HepG2 (cell line): ENCODE measurements around the gene BCL6B. TPM values are rescaled to one million over a fixed set of nuclear protein-coding genes. Genes with fewer than 3 reads are reported as not detected.

Experiments
- AGO2 ChIP-seq: fragments of 200-400 bp; formaldehyde crosslinking; optimal IDR thresholded peaks from 2 replicates; pipeline ENCODE3; 2017; ENCODE audit warnings: mild to moderate bottlenecking, low read depth, low read length, moderate library complexity
- ARNT2 ChIP-seq: sonication (generic); formaldehyde crosslinking; IDR thresholded peaks from 2 replicates; pipeline ENCODE4 v1.8.0; 2022; ENCODE audit warnings: mild to moderate bottlenecking, low read depth, missing genetic modification reagents, moderate library complexity
- FOSL1 ChIP-seq: sonication (generic); formaldehyde crosslinking; IDR thresholded peaks from 2 replicates; pipeline ENCODE4 v1.9.0; 2021; ENCODE audit warnings: missing genetic modification reagents, borderline replicate concordance
- HOXA7 ChIP-seq: sonication (generic); formaldehyde crosslinking; IDR thresholded peaks from 2 replicates; pipeline ENCODE4 v1.8.1; 2022; ENCODE audit warnings: mild to moderate bottlenecking, missing genetic modification reagents, moderate library complexity
- NKX3-1 ChIP-seq: sonication (generic); formaldehyde crosslinking; IDR thresholded peaks from 2 replicates; pipeline ENCODE4 v1.5.0; 2020; ENCODE audit warnings: missing genetic modification reagents
- NONO ChIP-seq, 2 experiments: fragments of 450-650 bp in 1 of 2; sonication (generic) in 1 of 2; formaldehyde crosslinking in 1 of 2; IDR thresholded peaks in 1 of 2; conservative IDR thresholded peaks in 1 of 2; 2 replicates each; pipeline versions ENCODE4 v1.6.1 to v1.8.0; 2017 to 2022; ENCODE audit warnings: mild to moderate bottlenecking in 1 of 2, missing genetic modification reagents in 1 of 2, moderate library complexity in 1 of 2
- SRSF9 ChIP-seq: fragments of 200-400 bp; formaldehyde crosslinking; IDR thresholded peaks from 2 replicates; pipeline ENCODE4 v1.6.1; 2018; ENCODE audit warnings: borderline replicate concordance, mild to moderate bottlenecking, low read depth, low read length; ENCODE audit not compliant: insufficient read depth, poor library complexity, severe bottlenecking
- ZBTB7A ChIP-seq: sonication (generic); formaldehyde crosslinking; IDR thresholded peaks from 2 replicates; pipeline ENCODE4 v1.8.0; 2022; ENCODE audit warnings: mild to moderate bottlenecking, missing genetic modification reagents
- ZBTB7B ChIP-seq: sonication (generic); formaldehyde crosslinking; IDR thresholded peaks from 2 replicates; pipeline ENCODE4 v1.4.0; 2020; ENCODE audit warnings: missing genetic modification reagents
- ZMYM2 ChIP-seq: sonication (generic); formaldehyde crosslinking; IDR thresholded peaks from 2 replicates; pipeline ENCODE4 v1.8.0; 2022; ENCODE audit warnings: mild to moderate bottlenecking, missing genetic modification reagents
- ZNF3 ChIP-seq: IDR thresholded peaks from 2 replicates; pipeline ENCODE4 v1.7.0; 2017; ENCODE audit warnings: inconsistent platforms
- ZNF317 ChIP-seq: sonication (generic); formaldehyde crosslinking; IDR thresholded peaks from 2 replicates; pipeline ENCODE4 v1.5.0; 2020; ENCODE audit warnings: mild to moderate bottlenecking, missing genetic modification reagents
- polyA plus RNA-seq, 8 experiments: library from polyadenylated mRNA; depleted of rRNA in 3 of 8; stranded (reverse) in 7 of 8; unstranded in 1 of 8; fragments of >200 nt; fragmentation: Illumina TruSeq in 4 of 8; extraction: Trizol in 4 of 8; gene quantifications; 2 replicates each; pipeline versions ENCODE4 v1.2.1 to v1.2.3, GENCODE V29; 2011 to 2016; ENCODE audit warnings: low read depth in 4 of 8, missing spikeins in 1 of 8, mixed read lengths in 1 of 8; ENCODE audit not compliant: insufficient read depth in 1 of 8
- total RNA-seq, 5 experiments: library from RNA; depleted of rRNA; stranded (reverse); fragments of >200 nt; fragmentation: Illumina TruSeq; extraction: Trizol; gene quantifications; 2 replicates each; pipeline ENCODE4 v1.2.3, GENCODE V29; 2016; ENCODE audit warnings: low read depth in 1 of 5
- TF ChIP-seq, protein P1 (sequence below): sonication (generic); formaldehyde crosslinking; conservative IDR thresholded peaks from 2 replicates; pipeline ENCODE4 v1.8.0; 2022; ENCODE audit warnings: mild to moderate bottlenecking, moderate library complexity, missing genetic modification reagents
- TF ChIP-seq, protein P2 (sequence below): sonication (generic); formaldehyde crosslinking; IDR thresholded peaks from 2 replicates; pipeline ENCODE4 v1.4.0; 2020; ENCODE audit warnings: mild to moderate bottlenecking, missing genetic modification reagents, borderline replicate concordance
- TF ChIP-seq, protein P3 (sequence below): sonication (generic); formaldehyde crosslinking; IDR thresholded peaks from 2 replicates; pipeline ENCODE4 v1.4.0; 2020; ENCODE audit warnings: mild to moderate bottlenecking, missing genetic modification reagents
- TF ChIP-seq, protein P4 (sequence below): IDR thresholded peaks from 2 replicates; pipeline ENCODE4 v1.6.1; 2016; ENCODE audit warnings: low read depth, borderline replicate concordance

BCL6B gene
- total and polyA plus RNA-seq, 2 of the 13 experiments (the other 11 are each of a cell fraction or from before 2014, with no cell fraction given) = not detected

DNA sequence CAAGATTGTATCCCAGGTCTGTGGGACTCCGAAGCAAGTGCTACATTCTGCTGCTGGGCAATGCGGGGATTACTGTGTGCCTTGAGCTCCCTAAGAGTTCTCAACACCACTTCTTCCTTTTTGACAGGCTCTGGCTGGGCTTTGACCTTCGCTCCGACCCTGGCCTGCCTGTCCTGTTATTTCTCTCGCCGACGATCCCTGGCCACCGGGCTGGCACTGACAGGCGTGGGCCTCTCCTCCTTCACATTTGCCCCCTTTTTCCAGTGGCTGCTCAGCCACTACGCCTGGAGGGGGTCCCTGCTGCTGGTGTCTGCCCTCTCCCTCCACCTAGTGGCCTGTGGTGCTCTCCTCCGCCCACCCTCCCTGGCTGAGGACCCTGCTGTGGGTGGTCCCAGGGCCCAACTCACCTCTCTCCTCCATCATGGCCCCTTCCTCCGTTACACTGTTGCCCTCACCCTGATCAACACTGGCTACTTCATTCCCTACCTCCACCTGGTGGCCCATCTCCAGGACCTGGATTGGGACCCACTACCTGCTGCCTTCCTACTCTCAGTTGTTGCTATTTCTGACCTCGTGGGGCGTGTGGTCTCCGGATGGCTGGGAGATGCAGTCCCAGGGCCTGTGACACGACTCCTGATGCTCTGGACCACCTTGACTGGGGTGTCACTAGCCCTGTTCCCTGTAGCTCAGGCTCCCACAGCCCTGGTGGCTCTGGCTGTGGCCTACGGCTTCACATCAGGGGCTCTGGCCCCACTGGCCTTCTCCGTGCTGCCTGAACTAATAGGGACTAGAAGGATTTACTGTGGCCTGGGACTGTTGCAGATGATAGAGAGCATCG lies 15.4 kb downstream of the BCL6B start (continued):
- TF ChIP-seq, protein P1, sequence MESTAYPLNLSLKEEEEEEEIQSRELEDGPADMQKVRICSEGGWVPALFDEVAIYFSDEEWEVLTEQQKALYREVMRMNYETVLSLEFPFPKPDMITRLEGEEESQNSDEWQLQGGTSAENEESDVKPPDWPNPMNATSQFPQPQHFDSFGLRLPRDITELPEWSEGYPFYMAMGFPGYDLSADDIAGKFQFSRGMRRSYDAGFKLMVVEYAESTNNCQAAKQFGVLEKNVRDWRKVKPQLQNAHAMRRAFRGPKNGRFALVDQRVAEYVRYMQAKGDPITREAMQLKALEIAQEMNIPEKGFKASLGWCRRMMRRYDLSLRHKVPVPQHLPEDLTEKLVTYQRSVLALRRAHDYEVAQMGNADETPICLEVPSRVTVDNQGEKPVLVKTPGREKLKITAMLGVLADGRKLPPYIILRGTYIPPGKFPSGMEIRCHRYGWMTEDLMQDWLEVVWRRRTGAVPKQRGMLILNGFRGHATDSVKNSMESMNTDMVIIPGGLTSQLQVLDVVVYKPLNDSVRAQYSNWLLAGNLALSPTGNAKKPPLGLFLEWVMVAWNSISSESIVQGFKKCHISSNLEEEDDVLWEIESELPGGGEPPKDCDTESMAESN (CRISPR knock-in tag) = no peak
- TF ChIP-seq NKX3-1 (CRISPR knock-in tag) (no peak), ZMYM2 (CRISPR knock-in tag) (0 out of 2 replicates have a peak, but pooled peaks have one; percentile 25), NONO (IDR thresholded peaks at IDR 0.05) (no peak), NONO (CRISPR knock-in tag; conservative IDR thresholded peaks at IDR 0.05) (no peak; the same call in 1 of the 2 replicates), FOSL1 (CRISPR knock-in tag) (no peak), ZNF317 (CRISPR knock-in tag) (no peak), SRSF9 (no peak), ZNF3 (no peak), ARNT2 (no peak), AGO2 (no peak), ZBTB7A (CRISPR knock-in tag) (peak; percentile 92), HOXA7 (CRISPR knock-in tag) (no peak), ZBTB7B (CRISPR knock-in tag) (peak; percentile 80)
- TF ChIP-seq, protein P2, sequence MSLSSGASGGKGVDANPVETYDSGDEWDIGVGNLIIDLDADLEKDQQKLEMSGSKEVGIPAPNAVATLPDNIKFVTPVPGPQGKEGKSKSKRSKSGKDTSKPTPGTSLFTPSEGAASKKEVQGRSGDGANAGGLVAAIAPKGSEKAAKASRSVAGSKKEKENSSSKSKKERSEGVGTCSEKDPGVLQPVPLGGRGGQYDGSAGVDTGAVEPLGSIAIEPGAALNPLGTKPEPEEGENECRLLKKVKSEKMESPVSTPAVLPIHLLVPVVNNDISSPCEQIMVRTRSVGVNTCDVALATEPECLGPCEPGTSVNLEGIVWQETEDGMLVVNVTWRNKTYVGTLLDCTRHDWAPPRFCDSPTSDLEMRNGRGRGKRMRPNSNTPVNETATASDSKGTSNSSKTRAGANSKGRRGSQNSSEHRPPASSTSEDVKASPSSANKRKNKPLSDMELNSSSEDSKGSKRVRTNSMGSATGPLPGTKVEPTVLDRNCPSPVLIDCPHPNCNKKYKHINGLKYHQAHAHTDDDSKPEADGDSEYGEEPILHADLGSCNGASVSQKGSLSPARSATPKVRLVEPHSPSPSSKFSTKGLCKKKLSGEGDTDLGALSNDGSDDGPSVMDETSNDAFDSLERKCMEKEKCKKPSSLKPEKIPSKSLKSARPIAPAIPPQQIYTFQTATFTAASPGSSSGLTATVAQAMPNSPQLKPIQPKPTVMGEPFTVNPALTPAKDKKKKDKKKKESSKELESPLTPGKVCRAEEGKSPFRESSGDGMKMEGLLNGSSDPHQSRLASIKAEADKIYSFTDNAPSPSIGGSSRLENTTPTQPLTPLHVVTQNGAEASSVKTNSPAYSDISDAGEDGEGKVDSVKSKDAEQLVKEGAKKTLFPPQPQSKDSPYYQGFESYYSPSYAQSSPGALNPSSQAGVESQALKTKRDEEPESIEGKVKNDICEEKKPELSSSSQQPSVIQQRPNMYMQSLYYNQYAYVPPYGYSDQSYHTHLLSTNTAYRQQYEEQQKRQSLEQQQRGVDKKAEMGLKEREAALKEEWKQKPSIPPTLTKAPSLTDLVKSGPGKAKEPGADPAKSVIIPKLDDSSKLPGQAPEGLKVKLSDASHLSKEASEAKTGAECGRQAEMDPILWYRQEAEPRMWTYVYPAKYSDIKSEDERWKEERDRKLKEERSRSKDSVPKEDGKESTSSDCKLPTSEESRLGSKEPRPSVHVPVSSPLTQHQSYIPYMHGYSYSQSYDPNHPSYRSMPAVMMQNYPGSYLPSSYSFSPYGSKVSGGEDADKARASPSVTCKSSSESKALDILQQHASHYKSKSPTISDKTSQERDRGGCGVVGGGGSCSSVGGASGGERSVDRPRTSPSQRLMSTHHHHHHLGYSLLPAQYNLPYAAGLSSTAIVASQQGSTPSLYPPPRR (CRISPR knock-in tag) = 0 out of 2 replicates have a peak, but pooled peaks have one; percentile 22
- TF ChIP-seq, protein P3, sequence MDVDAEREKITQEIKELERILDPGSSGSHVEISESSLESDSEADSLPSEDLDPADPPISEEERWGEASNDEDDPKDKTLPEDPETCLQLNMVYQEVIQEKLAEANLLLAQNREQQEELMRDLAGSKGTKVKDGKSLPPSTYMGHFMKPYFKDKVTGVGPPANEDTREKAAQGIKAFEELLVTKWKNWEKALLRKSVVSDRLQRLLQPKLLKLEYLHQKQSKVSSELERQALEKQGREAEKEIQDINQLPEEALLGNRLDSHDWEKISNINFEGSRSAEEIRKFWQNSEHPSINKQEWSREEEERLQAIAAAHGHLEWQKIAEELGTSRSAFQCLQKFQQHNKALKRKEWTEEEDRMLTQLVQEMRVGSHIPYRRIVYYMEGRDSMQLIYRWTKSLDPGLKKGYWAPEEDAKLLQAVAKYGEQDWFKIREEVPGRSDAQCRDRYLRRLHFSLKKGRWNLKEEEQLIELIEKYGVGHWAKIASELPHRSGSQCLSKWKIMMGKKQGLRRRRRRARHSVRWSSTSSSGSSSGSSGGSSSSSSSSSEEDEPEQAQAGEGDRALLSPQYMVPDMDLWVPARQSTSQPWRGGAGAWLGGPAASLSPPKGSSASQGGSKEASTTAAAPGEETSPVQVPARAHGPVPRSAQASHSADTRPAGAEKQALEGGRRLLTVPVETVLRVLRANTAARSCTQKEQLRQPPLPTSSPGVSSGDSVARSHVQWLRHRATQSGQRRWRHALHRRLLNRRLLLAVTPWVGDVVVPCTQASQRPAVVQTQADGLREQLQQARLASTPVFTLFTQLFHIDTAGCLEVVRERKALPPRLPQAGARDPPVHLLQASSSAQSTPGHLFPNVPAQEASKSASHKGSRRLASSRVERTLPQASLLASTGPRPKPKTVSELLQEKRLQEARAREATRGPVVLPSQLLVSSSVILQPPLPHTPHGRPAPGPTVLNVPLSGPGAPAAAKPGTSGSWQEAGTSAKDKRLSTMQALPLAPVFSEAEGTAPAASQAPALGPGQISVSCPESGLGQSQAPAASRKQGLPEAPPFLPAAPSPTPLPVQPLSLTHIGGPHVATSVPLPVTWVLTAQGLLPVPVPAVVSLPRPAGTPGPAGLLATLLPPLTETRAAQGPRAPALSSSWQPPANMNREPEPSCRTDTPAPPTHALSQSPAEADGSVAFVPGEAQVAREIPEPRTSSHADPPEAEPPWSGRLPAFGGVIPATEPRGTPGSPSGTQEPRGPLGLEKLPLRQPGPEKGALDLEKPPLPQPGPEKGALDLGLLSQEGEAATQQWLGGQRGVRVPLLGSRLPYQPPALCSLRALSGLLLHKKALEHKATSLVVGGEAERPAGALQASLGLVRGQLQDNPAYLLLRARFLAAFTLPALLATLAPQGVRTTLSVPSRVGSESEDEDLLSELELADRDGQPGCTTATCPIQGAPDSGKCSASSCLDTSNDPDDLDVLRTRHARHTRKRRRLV = no peak
- TF ChIP-seq, protein P4, sequence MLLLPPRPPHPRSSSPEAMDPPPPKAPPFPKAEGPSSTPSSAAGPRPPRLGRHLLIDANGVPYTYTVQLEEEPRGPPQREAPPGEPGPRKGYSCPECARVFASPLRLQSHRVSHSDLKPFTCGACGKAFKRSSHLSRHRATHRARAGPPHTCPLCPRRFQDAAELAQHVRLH (CRISPR knock-in tag) = no peak
